SH-SY5Y (cell line): ENCODE results near the gene OSGEP.

Source experiments
- GATA2 ChIP-seq: IDR thresholded peaks from 2 replicates; pipeline ENCODE4 v1.6.1; 2011; ENCODE audit warnings: mild to moderate bottlenecking, low read depth, low read length
- GATA3 ChIP-seq: IDR thresholded peaks from 2 replicates; pipeline ENCODE4 v1.6.1; 2011; ENCODE audit warnings: low read depth, mild to moderate bottlenecking, low read length, moderate library complexity

- TF ChIP-seq GATA2 = no peak
- TF ChIP-seq GATA3 = no peak
These were observed 53.5 kb downstream of the OSGEP start for GRCh38 chr14:20400965-20401593.
